Measurements from ENCODE around the gene F8A3.
"Not testable (repeated sequence)": the region's sequence is repeated elsewhere in the genome, so short reads cannot be mapped to it uniquely, and the experiment has no call there.

Gene F8A3

GRCh38 chrX:155458471-155458870 lies at the start of gene F8A3:
Gene F8A3 (minus strand): TSS chrX:155458620. CDS start chrX:155458600, 20 bp downstream.
- not testable (repeated sequence) for H3K27ac ChIP-seq (ENCODE audit: low read depth, low read length); H3K4me1 ChIP-seq (ENCODE audit: control insufficient read depth, insufficient read depth, low read length); H3K36me3 ChIP-seq (ENCODE audit: control insufficient read depth, insufficient read depth, low read length); H3K27me3 ChIP-seq (ENCODE audit: control insufficient read depth, insufficient read depth, low read length); H3K4me3 ChIP-seq (ENCODE audit: low read length); H3K9ac ChIP-seq (ENCODE audit: low read length)

DNA sequence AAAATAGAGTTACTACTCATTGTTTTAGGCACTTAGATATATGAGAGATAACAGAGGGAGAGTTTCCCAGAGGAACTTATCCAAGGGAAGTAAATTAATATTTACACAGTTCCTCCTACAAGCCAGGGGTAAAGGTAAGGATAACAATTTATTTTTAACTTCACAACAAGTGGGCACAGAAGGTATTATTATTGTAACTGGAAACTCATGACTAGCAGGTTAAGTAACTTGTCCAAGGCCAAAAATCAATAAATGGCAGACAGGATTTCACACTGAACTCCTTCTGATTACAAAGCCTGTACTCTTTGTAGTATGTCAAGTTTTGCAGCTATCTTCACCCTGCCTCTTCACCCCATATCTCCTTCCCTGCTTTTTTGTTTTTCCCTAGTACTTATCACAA lies 46.9 kb upstream of the F8A3 start:
- no peaks in the 10 kb centered on the region for H3K27me3 ChIP-seq (ENCODE audit: control insufficient read depth, insufficient read depth, low read length)
- H3K4me3 ChIP-seq (ENCODE audit: low read length) = no peak overlapping the region
- no peaks in the 10 kb centered on the region for H3K36me3 ChIP-seq (ENCODE audit: control insufficient read depth, insufficient read depth, low read length)
- no peak overlapping the region for H3K9ac ChIP-seq (ENCODE audit: low read length)
- H3K4me1 ChIP-seq (ENCODE audit: control insufficient read depth, insufficient read depth, low read length) = no peaks in the 10 kb centered on the region
- H3K27ac ChIP-seq (ENCODE audit: low read depth, low read length) = no peak overlapping the region

GRCh38 chrX:155495134-155495533 lies 36.7 kb upstream of the F8A3 start:
- H3K36me3 ChIP-seq (ENCODE audit: control insufficient read depth, insufficient read depth, low read length); H3K27ac ChIP-seq (ENCODE audit: low read depth, low read length); H3K4me3 ChIP-seq (ENCODE audit: low read length); H3K4me1 ChIP-seq (ENCODE audit: control insufficient read depth, insufficient read depth, low read length); H3K27me3 ChIP-seq (ENCODE audit: control insufficient read depth, insufficient read depth, low read length); H3K9ac ChIP-seq (ENCODE audit: low read length): not testable (repeated sequence)

DNA sequence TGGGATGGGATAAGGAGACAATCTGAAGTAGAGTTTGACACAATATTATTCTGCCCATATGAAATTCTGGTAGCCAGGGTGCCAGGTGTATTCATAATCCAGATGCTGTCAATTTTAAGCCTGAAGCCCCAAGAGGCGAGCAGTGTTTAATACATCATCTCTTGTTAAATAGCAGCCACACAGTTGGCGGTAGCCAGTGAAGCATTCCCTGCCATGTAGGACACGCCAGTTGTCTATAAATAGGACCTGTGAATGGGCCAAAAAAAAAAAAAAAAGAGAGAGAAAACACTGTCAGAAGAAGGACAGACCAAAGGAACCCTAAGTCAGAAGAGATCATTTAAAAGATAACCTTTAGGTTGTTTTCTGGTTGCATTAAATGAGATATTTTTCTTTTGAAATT lies 33.0 kb upstream of the F8A3 start:
- not testable (repeated sequence) for H3K27me3 ChIP-seq (ENCODE audit: control insufficient read depth, insufficient read depth, low read length); H3K27ac ChIP-seq (ENCODE audit: low read depth, low read length); H3K9ac ChIP-seq (ENCODE audit: low read length); H3K4me1 ChIP-seq (ENCODE audit: control insufficient read depth, insufficient read depth, low read length); H3K36me3 ChIP-seq (ENCODE audit: control insufficient read depth, insufficient read depth, low read length); H3K4me3 ChIP-seq (ENCODE audit: low read length)

- H3K4me3 ChIP-seq (ENCODE audit: low read length); H3K36me3 ChIP-seq (ENCODE audit: control insufficient read depth, insufficient read depth, low read length); H3K27ac ChIP-seq (ENCODE audit: low read depth, low read length); H3K27me3 ChIP-seq (ENCODE audit: control insufficient read depth, insufficient read depth, low read length); H3K4me1 ChIP-seq (ENCODE audit: control insufficient read depth, insufficient read depth, low read length); H3K9ac ChIP-seq (ENCODE audit: low read length): not testable (repeated sequence)
These were observed 18.7 kb upstream of the F8A3 start for GRCh38 chrX:155477136-155477535.

DNA sequence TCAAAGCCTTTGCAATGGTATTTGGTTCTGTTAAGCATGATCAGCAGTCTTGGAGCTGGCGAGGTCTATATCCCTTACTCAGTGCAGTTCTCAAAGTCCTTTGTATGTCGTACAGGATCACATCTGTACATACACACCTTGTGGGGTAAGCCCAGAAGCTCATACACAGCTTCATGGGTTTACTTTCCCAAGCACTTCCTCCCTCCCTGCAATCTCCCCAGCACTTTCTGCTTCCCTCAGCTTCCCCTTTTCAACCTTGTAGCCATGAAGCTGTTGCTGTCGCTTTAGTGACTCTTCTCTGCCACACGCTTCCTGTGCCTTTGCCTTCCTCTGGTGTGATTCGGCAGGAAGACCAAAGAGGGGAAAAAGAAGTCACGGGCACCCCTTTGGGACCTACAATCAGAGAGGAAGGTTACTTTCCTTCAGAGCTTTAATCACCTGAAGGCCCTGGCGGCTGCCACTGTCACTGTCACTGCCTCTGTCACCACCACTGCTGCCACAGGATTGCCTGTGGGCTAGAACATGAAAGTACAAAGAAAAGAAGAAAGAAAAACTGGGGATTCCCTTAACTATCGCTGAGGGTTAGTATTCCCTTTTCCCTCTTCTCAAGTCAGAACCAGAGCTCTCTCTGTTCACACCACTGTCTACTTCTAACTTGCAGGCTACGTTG lies 8.0 kb upstream of the F8A3 start:
- not testable (repeated sequence) for H3K36me3 ChIP-seq (ENCODE audit: control insufficient read depth, insufficient read depth, low read length); H3K9ac ChIP-seq (ENCODE audit: low read length); H3K4me3 ChIP-seq (ENCODE audit: low read length); H3K4me1 ChIP-seq (ENCODE audit: control insufficient read depth, insufficient read depth, low read length); H3K27ac ChIP-seq (ENCODE audit: low read depth, low read length); H3K27me3 ChIP-seq (ENCODE audit: control insufficient read depth, insufficient read depth, low read length)

DNA sequence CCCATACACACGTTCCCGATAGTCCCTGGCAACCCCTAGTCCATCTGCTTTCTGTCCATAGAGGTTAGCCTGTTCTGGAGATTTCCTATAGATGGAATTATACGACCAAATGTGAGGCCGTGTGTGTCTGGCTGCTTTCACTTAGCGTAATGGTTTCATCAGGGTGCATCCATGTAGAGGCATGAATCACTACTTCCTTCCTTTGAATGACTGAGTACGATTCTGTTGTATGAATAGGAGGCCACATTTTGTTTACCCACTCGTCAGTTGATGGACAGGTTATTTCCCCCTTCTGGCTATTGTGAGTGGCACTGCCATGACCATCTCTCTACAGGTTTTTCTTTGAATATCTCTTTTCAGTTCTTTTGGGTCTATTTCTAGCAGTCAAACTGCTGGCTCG lies 2.1 kb upstream of the F8A3 start:
- not testable (repeated sequence) for H3K36me3 ChIP-seq (ENCODE audit: control insufficient read depth, insufficient read depth, low read length); H3K4me3 ChIP-seq (ENCODE audit: low read length); H3K4me1 ChIP-seq (ENCODE audit: control insufficient read depth, insufficient read depth, low read length); H3K27me3 ChIP-seq (ENCODE audit: control insufficient read depth, insufficient read depth, low read length); H3K27ac ChIP-seq (ENCODE audit: low read depth, low read length); H3K9ac ChIP-seq (ENCODE audit: low read length)

GRCh38 chrX:155457761-155458447 lies 516 bp downstream of the F8A3 start:
- H3K36me3 ChIP-seq (ENCODE audit: control insufficient read depth, insufficient read depth, low read length); H3K27me3 ChIP-seq (ENCODE audit: control insufficient read depth, insufficient read depth, low read length): not testable (repeated sequence)

DNA sequence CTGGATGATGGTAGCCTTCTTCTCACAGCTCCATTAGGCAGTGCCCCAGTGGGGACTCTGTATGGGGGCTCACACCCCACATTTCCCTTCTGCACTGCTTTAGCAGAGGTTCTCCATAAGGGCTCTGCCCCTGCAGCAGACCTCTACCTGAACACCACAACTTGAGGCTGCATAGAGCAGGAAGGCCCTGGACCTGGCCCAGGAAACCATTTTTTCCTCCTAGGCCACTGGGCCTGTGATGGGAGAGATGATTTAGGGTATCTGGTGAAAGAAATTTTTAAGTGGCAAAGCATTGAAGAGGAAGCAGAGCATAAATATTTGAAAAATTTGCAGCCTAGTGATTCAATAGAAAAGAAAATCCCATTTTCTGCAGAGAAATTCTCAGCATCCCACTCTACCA lies 17.3 kb downstream of the F8A3 start:
- no peak overlapping the region for H3K9ac ChIP-seq (ENCODE audit: low read length)
- H3K27ac ChIP-seq (ENCODE audit: low read depth, low read length) = no peak overlapping the region
- H3K27me3 ChIP-seq (ENCODE audit: control insufficient read depth, insufficient read depth, low read length) = no peaks in the 10 kb centered on the region
- H3K4me3 ChIP-seq (ENCODE audit: low read length) = no peak overlapping the region
- no peaks in the 10 kb centered on the region for H3K4me1 ChIP-seq (ENCODE audit: control insufficient read depth, insufficient read depth, low read length)
- H3K36me3 ChIP-seq (ENCODE audit: control insufficient read depth, insufficient read depth, low read length) = peaks cover 4% of the 10 kb centered on the region

More at GRCh38 chrX:155457761-155458447, 516 bp downstream of the F8A3 start:
- not testable (repeated sequence) for H3K27ac ChIP-seq (ENCODE audit: low read depth, low read length); H3K4me1 ChIP-seq (ENCODE audit: control insufficient read depth, insufficient read depth, low read length); H3K4me3 ChIP-seq (ENCODE audit: low read length); H3K9ac ChIP-seq (ENCODE audit: low read length)

- Histone ChIP-seq H3K4me1 (ENCODE audit: control insufficient read depth, insufficient read depth, low read length) (no peaks in the 10 kb centered on the region), H3K36me3 (ENCODE audit: control insufficient read depth, insufficient read depth, low read length) (no peaks in the 10 kb centered on the region), H3K4me3 (ENCODE audit: low read length) (no peak overlapping the region), H3K27me3 (ENCODE audit: control insufficient read depth, insufficient read depth, low read length) (no peaks in the 10 kb centered on the region), H3K27ac (ENCODE audit: low read depth, low read length) (no peak overlapping the region), H3K9ac (ENCODE audit: low read length) (no peak overlapping the region)
These were observed 22.7 kb downstream of the F8A3 start for GRCh38 chrX:155435744-155436112.

DNA sequence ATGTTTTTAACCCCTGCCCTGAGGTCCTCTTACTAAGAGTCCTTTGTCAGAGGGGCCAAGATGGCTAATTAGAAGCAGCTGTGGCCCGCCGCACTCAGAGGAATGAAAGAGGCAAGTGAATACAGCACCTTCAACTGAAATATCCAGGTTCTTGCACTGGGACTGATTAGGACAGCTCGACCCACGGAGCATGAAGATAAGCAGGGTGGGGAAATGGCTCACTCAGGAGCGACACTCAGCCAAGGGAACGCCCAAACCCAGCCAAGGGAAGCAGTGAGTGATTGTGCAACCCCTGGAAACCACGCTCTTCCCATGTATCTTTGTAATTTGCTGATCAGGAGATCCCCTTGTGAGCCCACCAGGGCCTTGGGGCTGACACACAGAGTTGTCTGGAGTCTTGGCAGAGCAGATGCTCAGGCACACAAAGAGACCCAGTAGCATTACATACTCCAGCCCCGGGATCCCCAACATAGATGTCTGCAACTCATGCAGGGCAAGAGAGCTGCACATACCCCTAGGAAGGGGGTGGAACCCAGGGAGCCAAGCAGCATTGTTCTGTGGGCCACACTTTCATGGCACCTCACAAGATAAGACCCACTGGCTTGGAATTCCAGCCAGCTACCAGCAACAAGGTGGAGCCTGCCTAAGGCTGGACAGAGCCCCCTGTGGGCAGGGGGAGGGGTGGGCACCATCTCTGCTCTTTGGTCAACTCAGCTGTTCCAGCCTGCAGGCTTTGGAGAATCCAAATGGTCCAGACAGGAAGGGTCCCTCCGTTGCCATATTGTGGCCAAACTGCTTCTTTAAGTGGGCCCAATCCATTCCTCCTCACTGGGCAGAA lies 23.3 kb downstream of the F8A3 start:
- Histone ChIP-seq H3K27ac (ENCODE audit: low read depth, low read length) (no peak overlapping the region), H3K4me3 (ENCODE audit: low read length) (no peak overlapping the region), H3K4me1 (ENCODE audit: control insufficient read depth, insufficient read depth, low read length) (no peaks in the 10 kb centered on the region), H3K9ac (ENCODE audit: low read length) (no peak overlapping the region), H3K36me3 (ENCODE audit: control insufficient read depth, insufficient read depth, low read length) (no peaks in the 10 kb centered on the region), H3K27me3 (ENCODE audit: control insufficient read depth, insufficient read depth, low read length) (no peaks in the 10 kb centered on the region)

DNA sequence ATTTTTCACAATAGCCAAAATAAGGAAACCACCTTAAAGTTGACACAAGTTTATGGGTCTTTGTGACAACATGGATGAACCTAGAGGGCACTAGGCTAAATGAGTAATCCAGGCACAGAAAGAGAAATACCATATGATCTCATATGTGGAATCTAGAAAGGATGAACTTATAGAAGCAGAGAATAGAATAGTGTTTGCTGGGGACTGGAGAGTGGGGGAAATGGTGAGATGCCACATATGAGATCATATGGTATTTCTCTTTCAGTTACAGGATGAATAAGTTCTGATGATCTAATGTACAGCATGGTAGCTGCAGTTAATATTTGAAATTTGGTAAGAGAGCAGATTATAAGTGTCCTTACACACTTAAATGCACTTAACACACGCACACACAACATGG lies 40.7 kb downstream of the F8A3 start:
- H3K4me3 ChIP-seq (ENCODE audit: low read length) = no peak overlapping the region
- no peaks in the 10 kb centered on the region for H3K27me3 ChIP-seq (ENCODE audit: control insufficient read depth, insufficient read depth, low read length)
- no peak overlapping the region for H3K9ac ChIP-seq (ENCODE audit: low read length)
- no peaks in the 10 kb centered on the region for H3K4me1 ChIP-seq (ENCODE audit: control insufficient read depth, insufficient read depth, low read length)
- no peak overlapping the region for H3K27ac ChIP-seq (ENCODE audit: low read depth, low read length)
- no peaks in the 10 kb centered on the region for H3K36me3 ChIP-seq (ENCODE audit: control insufficient read depth, insufficient read depth, low read length)

Data from rectal smooth muscle tissue (tissue), 1 donor.